GM18867 (cell line): Measurements from ENCODE around the gene RANBP1.

ENCODE experiments used
- ATAC-seq: cut with Tn5 transposase; IDR thresholded peaks from one replicate; pipeline ENCODE4 v1.9.1; 2021; ENCODE audit warnings: mild to moderate bottlenecking, moderate library complexity; ENCODE audit not compliant: unreplicated experiment

Gene RANBP1

GRCh38 chr22:20106849-20107237 lies 9.1 kb upstream of the RANBP1 start:
- no peak for ATAC-seq

GRCh38 chr22:20107471-20107901 lies 8.4 kb upstream of the RANBP1 start:
- no peak for ATAC-seq

- no peak for ATAC-seq
Measured at GRCh38 chr22:20107951-20108756, 7.8 kb upstream of the RANBP1 start.

- no peak for ATAC-seq
Measured at GRCh38 chr22:20108757-20109230, 7.1 kb upstream of the RANBP1 start.

- ATAC-seq: no peak
Measured at GRCh38 chr22:20109411-20110358, 6.2 kb upstream of the RANBP1 start.

- ATAC-seq: no peak
Measured at GRCh38 chr22:20110359-20110985, 5.4 kb upstream of the RANBP1 start.

GRCh38 chr22:20111045-20111688 lies 4.7 kb upstream of the RANBP1 start:
- ATAC-seq: no peak

GRCh38 chr22:20111689-20112622 lies 3.9 kb upstream of the RANBP1 start:
- ATAC-seq: no peak

- ATAC-seq: no peak
Measured at GRCh38 chr22:20112623-20113511, 3.0 kb upstream of the RANBP1 start.

- ATAC-seq: no peak
Measured at GRCh38 chr22:20113551-20114310, 2.2 kb upstream of the RANBP1 start.

GRCh38 chr22:20114506-20115475 lies 1.1 kb upstream of the RANBP1 start:
- no peak for ATAC-seq

GRCh38 chr22:20116376-20116950 lies 559 bp downstream of the RANBP1 start:
- no peak for ATAC-seq

- ATAC-seq: peak; percentile 73
Measured at GRCh38 chr22:20116951-20117632, 1.2 kb downstream of the RANBP1 start, which contains the start of gene TRMT2A. Gene TRMT2A (minus strand): TSS chr22:20117226. CDS start chr22:20116906, 320 bp downstream.

GRCh38 chr22:20117633-20118299 lies 1.9 kb downstream of the RANBP1 start:
- peak; percentile 18 for ATAC-seq
